Measurements from ENCODE around the gene PARL. TPM values are rescaled to one million over a fixed set of nuclear protein-coding genes. Genes with fewer than 3 reads are reported as not detected.

Gene PARL
- total and polyA plus RNA-seq, 10 donors, result 34.5 to 119 (median 56.5) TPM

GRCh38 chr3:183922421-183922820 is 37.7 kb upstream of the PARL start:
- Histone ChIP-seq H3K27me3 (replicated peaks in 1 of 7) (no peaks in the 10 kb centered on the region), H3K4me3 (no peak overlapping the region), H3K36me3 (peaks cover 0 to 82% (median 44%) of the 10 kb centered on the region in 6 donors), H3K4me1 (no peaks in the 10 kb centered on the region), H3K9me3 (no peaks in the 10 kb centered on the region), H3K27ac (no peak overlapping the region)
- no peak for DNase-seq
- intact Hi-C loops (cut with DNase I; ENCODE audit: low total_unique reads), result no loop called here
- WGBS, 5 donors, result 84 to 95% (median 94%) methylated on average over 4 of the region's 4 CpGs
- TF ChIP-seq POLR2A (IDR thresholded peaks at IDR 0.05) (no peak), POLR2AphosphoS5 (IDR thresholded peaks at IDR 0.05) (no peak)
- TF ChIP-seq, protein P1, sequence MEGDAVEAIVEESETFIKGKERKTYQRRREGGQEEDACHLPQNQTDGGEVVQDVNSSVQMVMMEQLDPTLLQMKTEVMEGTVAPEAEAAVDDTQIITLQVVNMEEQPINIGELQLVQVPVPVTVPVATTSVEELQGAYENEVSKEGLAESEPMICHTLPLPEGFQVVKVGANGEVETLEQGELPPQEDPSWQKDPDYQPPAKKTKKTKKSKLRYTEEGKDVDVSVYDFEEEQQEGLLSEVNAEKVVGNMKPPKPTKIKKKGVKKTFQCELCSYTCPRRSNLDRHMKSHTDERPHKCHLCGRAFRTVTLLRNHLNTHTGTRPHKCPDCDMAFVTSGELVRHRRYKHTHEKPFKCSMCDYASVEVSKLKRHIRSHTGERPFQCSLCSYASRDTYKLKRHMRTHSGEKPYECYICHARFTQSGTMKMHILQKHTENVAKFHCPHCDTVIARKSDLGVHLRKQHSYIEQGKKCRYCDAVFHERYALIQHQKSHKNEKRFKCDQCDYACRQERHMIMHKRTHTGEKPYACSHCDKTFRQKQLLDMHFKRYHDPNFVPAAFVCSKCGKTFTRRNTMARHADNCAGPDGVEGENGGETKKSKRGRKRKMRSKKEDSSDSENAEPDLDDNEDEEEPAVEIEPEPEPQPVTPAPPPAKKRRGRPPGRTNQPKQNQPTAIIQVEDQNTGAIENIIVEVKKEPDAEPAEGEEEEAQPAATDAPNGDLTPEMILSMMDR (IDR thresholded peaks at IDR 0.05 in 8 of 11, conservative IDR thresholded peaks at IDR 0.05 in 3 of 11), result no peak

DNA sequence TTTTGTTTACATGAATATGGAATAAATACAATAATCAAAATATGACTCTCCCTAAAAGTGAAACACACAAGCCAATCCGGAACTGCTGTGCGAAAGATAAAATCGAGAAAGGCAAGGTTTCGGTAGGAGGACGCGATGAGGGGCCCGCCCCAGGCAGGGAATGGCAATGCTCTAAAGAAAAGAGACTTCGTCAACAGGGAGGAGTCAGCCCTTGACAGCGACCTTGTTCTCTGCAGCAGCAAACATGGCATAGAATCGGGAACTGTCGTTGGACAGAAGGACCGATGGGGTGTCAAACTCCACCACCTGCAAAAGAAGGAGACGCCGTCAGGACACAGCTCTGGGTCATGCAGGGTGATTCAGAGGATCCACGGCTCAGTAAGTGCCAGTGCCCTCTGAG is 36.4 kb upstream of the PARL start:
- no peak overlapping the region for H3K27ac ChIP-seq
- H3K27me3 ChIP-seq (replicated peaks in 1 of 7), result no peaks in the 10 kb centered on the region
- DNase-seq, result no peak
- TF ChIP-seq, protein P1 (IDR thresholded peaks at IDR 0.05 in 8 of 11, conservative IDR thresholded peaks at IDR 0.05 in 3 of 11), result no peak
- TF ChIP-seq POLR2A (IDR thresholded peaks at IDR 0.05) (no peak), POLR2AphosphoS5 (IDR thresholded peaks at IDR 0.05) (no peak)
- 90 to 96% (median 95%) methylated on average over 15 of the region's 15 CpGs for WGBS, 5 donors
- H3K4me1 ChIP-seq, result no peaks in the 10 kb centered on the region
- H3K36me3 ChIP-seq, result peaks cover 0 to 69% (median 44%) of the 10 kb centered on the region in 6 donors
- no peak overlapping the region for H3K4me3 ChIP-seq
- no peaks in the 10 kb centered on the region for H3K9me3 ChIP-seq
- intact Hi-C loops (cut with DNase I; ENCODE audit: low total_unique reads), result no loop called here

DNA sequence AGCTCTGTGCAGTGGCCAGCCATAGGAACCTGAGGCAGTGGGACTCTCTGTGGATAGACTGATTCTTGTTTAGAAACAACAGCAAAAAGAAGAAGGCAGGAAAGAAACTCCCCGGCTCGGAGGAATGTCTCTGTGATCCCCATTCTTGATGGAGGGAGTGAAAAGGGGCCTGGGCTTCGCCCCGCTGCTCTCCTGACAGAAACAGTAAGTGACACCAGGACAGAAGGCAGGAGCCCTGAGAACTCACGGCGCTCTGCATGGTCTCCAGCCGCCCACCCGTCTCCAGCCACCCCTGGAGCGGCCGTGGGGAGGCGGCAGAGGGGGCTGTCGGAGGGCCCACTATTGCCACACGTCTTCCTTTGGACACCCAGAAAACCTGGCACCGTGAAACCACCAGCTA is 35.7 kb upstream of the PARL start:
- Histone ChIP-seq H3K9me3 (no peaks in the 10 kb centered on the region), H3K27me3 (replicated peaks in 1 of 7) (no peaks in the 10 kb centered on the region), H3K4me1 (no peaks in the 10 kb centered on the region), H3K4me3 (no peak overlapping the region), H3K27ac (no peak overlapping the region), H3K36me3 (peaks cover 0 to 62% (median 39%) of the 10 kb centered on the region in 6 donors)
- intact Hi-C loops (cut with DNase I; ENCODE audit: low total_unique reads), result no loop called here
- DNase-seq, result no peak
- no peak for TF ChIP-seq POLR2AphosphoS5 (IDR thresholded peaks at IDR 0.05)
- TF ChIP-seq, protein P1 (IDR thresholded peaks at IDR 0.05 in 8 of 11, conservative IDR thresholded peaks at IDR 0.05 in 3 of 11), result no peak
- no peak for TF ChIP-seq POLR2A (IDR thresholded peaks at IDR 0.05)
- WGBS, 5 donors, result 87 to 93% (median 90%) methylated on average over 14 of the region's 14 CpGs

GRCh38 chr3:183918178-183918577 is 33.5 kb upstream of the PARL start:
- 79 to 100% (median 91%) methylated on average over 2 of the region's 2 CpGs for WGBS, 5 donors
- intact Hi-C loops (cut with DNase I; ENCODE audit: low total_unique reads), result no loop called here

More at GRCh38 chr3:183918178-183918577, 33.5 kb upstream of the PARL start:
- Histone ChIP-seq H3K4me1 (no peaks in the 10 kb centered on the region), H3K27me3 (replicated peaks in 1 of 7) (no peaks in the 10 kb centered on the region), H3K27ac (no peak overlapping the region), H3K4me3 (no peak overlapping the region), H3K36me3 (peaks cover 0 to 40% (median 20%) of the 10 kb centered on the region in 6 donors), H3K9me3 (no peaks in the 10 kb centered on the region)
- TF ChIP-seq, protein P1 (IDR thresholded peaks at IDR 0.05 in 8 of 11, conservative IDR thresholded peaks at IDR 0.05 in 3 of 11), result no peak
- TF ChIP-seq POLR2AphosphoS5 (IDR thresholded peaks at IDR 0.05), result no peak
- no peak for TF ChIP-seq POLR2A (IDR thresholded peaks at IDR 0.05)
- DNase-seq, result no peak

Measured in spleen (tissue), 11 donors.